ENCODE measurements around the gene FRAT2.

The FRAT2 gene

GRCh38 chr10:97376413-97376812 lies 41.9 kb upstream of the FRAT2 start:
- in situ Hi-C loops (cut with MboI; ENCODE audit: low sequenced_read_pairs, unreplicated experiment) = no loop called here
- no peak for DNase-seq (ENCODE audit: low spot score)
- TF ChIP-seq, protein P1, sequence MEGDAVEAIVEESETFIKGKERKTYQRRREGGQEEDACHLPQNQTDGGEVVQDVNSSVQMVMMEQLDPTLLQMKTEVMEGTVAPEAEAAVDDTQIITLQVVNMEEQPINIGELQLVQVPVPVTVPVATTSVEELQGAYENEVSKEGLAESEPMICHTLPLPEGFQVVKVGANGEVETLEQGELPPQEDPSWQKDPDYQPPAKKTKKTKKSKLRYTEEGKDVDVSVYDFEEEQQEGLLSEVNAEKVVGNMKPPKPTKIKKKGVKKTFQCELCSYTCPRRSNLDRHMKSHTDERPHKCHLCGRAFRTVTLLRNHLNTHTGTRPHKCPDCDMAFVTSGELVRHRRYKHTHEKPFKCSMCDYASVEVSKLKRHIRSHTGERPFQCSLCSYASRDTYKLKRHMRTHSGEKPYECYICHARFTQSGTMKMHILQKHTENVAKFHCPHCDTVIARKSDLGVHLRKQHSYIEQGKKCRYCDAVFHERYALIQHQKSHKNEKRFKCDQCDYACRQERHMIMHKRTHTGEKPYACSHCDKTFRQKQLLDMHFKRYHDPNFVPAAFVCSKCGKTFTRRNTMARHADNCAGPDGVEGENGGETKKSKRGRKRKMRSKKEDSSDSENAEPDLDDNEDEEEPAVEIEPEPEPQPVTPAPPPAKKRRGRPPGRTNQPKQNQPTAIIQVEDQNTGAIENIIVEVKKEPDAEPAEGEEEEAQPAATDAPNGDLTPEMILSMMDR (IDR thresholded peaks at IDR 0.05; ENCODE audit: borderline replicate concordance, control extremely low read depth, extremely low read depth, insufficient read depth, missing control alignments) = no peak

DNA sequence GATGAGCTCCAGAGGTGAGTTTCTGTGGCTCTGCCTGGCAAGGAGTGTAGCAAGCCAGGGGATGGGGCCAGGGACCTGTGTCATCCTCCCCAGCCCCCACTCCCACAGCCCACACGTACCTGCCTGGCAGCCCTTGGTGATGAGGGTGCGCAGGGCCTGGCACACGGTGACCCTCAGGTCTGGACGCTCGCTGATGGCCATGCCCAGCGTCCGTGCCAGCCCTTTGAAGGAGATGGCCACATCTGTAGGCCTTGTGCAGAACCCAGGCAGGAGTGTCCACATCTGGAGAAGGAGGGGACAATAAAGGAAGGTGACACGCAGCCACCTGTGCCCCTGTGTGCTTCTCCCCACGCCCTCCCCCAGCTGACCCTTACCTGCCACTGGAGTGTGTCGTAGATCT lies 38.9 kb upstream of the FRAT2 start:
- in situ Hi-C loops (cut with MboI; ENCODE audit: low sequenced_read_pairs, unreplicated experiment) = no loop called here
- DNase-seq (ENCODE audit: low spot score) = no peak
- TF ChIP-seq, protein P1 (IDR thresholded peaks at IDR 0.05; ENCODE audit: borderline replicate concordance, control extremely low read depth, extremely low read depth, insufficient read depth, missing control alignments) = no peak

DNA sequence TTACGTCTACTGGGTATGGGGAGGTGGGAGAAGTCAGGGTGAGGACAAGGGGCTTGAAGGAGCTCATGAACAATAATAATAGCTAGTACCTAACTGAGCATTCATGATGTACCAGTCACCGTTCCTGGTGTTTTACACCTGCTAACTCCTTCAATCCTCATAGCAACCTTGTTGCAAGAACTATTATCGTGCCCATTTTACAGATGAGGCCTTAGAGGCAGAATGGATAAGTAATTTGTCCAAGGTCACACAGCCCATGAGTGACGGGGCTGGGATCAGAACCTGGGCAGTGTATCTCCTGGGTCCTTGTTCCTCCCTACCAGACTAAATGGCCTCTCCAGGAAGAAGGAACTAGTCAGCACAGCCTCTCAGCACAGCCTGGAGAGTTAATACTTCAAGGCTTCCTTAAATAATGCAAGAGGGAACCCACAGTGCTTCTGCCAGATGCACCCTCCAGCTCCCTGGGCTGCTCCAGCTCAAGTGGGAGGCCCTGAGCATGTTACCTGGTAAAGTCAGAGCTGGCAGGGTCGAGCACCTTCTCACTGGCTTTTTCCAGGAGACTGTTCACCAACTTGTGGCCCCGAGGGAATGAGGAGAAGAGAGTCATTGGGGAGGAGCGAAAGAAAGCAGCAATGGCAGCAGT lies 37.8 kb upstream of the FRAT2 start:
- TF ChIP-seq, protein P1 (IDR thresholded peaks at IDR 0.05; ENCODE audit: borderline replicate concordance, control extremely low read depth, extremely low read depth, insufficient read depth, missing control alignments) = no peak
- in situ Hi-C loops (cut with MboI; ENCODE audit: low sequenced_read_pairs, unreplicated experiment) = no loop called here
- DNase-seq (ENCODE audit: low spot score) = no peak

DNA sequence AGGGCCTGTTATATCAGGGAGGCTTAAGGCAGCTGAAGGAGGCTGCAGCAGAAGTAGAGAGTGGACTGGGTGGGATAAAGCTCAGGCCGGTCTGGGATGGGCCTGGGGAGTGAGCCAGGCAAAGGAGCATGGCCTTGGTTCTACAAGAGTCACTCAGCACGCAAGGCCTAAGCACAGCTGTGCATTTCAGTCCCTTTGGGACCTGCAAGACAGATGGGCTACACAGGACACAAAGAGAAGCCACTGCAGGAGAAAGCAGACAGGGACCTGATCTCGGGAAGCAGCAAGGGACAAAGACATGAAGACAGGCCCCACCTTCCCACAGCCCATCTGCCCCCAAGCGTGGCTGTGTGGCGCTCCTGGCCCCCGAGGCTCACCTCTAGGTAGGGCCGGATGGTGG lies 37.2 kb upstream of the FRAT2 start:
- in situ Hi-C loops (cut with MboI; ENCODE audit: low sequenced_read_pairs, unreplicated experiment) = no loop called here
- no peak for DNase-seq (ENCODE audit: low spot score)
- TF ChIP-seq, protein P1 (IDR thresholded peaks at IDR 0.05; ENCODE audit: borderline replicate concordance, control extremely low read depth, extremely low read depth, insufficient read depth, missing control alignments) = no peak

- in situ Hi-C loops (cut with MboI; ENCODE audit: low sequenced_read_pairs, unreplicated experiment) = no loop called here
- TF ChIP-seq, protein P1 (IDR thresholded peaks at IDR 0.05; ENCODE audit: borderline replicate concordance, control extremely low read depth, extremely low read depth, insufficient read depth, missing control alignments) = no peak
- no peak for DNase-seq (ENCODE audit: low spot score)
Measured at GRCh38 chr10:97367126-97367649, 32.7 kb upstream of the FRAT2 start.

DNA sequence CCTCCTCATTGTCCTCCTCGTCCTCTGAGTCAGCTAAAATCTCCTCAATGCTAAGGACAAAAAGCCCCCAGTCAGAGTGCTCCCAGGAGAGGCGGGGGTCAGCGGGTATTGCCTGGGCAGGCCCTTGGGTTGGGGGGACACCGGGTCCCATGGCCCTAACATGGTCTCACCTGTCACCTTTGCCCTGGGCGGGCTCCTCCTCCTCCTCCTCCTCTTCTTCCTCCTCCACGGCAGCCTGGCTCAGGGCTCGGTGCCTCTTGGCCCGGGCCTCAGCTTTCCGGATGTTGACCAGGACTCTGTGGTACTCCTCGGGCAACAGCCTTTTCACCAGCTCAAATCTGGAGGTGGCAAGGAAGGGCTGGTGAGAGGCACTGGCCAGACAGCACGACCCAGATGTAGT lies 32.0 kb upstream of the FRAT2 start:
- DNase-seq (ENCODE audit: low spot score) = no peak
- in situ Hi-C loops (cut with MboI; ENCODE audit: low sequenced_read_pairs, unreplicated experiment) = no loop called here
- TF ChIP-seq, protein P1 (IDR thresholded peaks at IDR 0.05; ENCODE audit: borderline replicate concordance, control extremely low read depth, extremely low read depth, insufficient read depth, missing control alignments) = no peak

Data from GM13976 (cell line).